NCI-H510A (cell line): Measurements from ENCODE around the gene ZNRF2.
"Not testable (repeated sequence)": the region's sequence is repeated elsewhere in the genome, so short reads cannot be mapped to it uniquely, and the experiment has no call there.

Source experiments
- DNase-seq: peaks from one replicate; lab custom pipeline; 2025; lab: John Stamatoyannopoulos, UW

ZNRF2 gene

DNA sequence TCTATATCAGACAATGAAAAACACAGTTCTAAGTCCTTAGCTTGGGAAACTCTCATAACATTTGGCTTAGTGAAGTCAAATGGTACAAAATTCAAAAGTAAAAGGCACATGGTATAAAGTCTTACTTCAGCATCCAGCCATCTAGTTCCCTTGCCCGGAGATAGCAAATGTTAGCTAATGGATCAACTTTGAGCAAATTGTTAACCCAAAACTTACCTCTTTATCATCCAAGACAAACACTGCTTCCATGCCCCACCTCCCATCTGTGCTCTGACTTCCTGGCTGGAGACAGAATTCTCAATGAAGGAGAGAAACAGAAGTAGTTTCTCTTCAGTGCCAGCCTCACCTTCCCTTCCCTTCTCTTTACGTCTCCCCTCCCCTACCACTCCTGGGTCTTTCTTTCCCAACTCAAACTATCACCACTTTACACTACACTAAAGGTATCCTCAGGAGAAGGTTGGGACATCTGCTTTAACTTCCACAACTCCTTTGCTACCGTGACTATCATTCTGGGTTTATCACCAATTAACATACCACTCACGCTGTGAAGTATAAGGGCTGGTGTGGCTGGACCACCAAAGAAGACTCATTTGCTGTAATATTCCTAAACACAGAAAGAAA is 21.2 kb upstream of the ZNRF2 start:
- DNase-seq, result no peak

DNA sequence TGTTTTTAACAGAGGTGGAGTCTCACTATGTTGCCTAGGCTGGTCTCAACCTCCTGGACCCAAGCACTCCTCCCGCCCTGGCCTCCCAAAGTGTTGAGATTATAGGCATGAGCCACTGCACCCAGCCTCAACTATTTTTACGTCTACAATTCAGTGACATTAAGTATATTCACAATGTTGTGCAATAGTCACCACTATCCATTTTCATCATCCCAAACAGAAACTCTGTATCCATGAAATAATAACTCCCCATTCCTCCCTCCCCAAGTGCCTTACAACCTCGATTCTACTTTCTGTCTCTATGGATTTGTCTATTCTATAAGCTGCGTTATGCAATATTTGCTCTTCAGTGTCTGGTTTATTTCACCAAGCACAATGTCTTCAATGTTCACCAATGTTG is 20.3 kb upstream of the ZNRF2 start:
- no peak for DNase-seq

DNA sequence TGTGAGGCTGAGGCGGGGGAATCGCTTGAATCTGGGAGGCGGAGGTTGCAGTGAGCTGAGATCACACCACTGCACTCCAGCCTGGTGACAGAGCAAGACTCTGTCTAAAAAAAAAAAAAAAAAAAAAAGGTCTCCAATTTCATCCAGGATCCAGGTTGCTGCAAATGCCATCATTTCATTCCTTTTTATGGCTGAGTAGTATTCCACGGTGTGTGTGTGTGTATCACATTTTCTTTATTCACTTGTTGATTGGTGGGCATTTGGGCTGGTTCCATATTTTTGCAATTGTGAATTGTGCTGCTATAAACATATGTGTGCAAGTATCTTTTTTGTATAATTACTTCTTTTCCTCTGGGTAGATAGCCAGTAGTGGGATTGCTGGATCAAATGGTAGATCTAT is 19.2 kb upstream of the ZNRF2 start:
- not testable (repeated sequence) for DNase-seq

DNA sequence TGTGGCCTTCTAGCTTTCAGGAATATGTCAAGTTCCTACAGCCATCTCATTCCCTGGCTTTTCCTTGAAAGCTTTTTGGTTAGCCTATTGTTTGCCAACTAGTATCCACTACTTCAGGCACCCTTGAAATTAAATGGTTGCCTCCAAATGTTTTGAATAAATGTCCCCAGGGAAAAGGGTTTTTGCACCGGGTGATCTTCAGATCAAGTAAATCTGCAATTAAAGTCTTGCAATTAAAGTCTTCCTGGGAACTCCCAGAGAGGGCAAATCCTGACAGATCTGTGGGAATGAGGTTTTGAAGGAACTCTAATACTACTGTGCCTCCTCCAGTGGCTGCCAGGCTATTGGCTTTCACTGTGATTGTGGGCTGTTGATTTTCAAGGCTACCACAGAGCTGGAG is 17.7 kb upstream of the ZNRF2 start:
- DNase-seq, result no peak

DNA sequence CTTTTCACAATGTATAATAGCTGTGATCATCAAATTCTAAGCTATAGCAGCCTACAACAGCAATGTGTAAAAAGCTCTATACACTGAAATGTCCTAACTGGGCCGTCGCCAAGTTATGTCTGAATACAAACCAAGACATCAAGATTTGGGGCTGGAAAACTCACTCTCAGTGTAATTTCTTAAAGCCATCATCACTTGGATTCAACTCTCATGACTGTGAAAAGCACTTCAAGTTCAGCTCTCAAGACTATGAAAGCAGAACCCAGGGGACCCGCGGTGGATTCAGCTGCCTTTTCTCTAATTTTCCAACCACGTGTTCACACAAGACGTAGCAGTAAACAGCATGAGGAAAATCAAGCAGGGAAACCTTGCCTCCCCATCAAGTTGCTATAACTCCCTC is 15.8 kb upstream of the ZNRF2 start:
- DNase-seq, result no peak

DNA sequence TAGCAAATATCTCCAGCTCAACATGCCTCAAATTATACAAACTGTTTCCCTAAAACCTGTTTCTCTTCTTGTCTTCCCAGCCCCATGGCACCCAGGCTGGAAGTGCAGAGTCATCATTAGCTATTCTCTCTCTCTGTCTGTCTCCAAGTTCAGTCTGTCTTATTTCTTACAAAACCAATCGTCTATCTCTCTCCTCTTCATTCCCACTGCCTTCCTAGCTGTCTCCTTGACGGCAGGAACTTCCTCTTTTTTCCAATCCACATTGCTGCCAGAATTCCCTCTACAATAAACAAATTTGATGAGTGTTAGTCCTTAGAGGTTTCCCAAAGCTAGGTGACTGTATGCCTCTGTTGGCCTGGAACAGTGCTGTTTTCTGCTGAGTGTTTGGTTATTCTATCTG is 14.9 kb upstream of the ZNRF2 start:
- DNase-seq, result no peak

DNA sequence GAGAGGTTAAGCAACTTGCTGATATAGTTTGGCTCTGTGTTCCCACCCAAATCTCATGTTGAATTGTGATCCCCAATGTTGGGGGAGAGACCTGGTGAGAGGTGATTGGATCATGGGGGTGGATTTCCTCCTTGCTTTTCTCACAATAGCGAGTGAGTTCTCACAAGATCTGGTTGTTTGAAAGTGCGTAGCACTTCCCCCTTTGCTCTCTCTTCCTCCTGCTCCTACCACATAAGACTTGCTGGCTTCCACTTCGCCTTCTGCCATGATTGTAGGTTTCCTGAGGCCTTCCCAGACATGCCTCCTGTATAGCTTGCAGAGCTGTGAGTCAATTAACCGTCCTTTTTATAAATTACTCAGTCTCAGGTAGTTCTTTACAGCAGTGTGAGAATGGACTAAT is 13.5 kb upstream of the ZNRF2 start:
- no peak for DNase-seq

DNA sequence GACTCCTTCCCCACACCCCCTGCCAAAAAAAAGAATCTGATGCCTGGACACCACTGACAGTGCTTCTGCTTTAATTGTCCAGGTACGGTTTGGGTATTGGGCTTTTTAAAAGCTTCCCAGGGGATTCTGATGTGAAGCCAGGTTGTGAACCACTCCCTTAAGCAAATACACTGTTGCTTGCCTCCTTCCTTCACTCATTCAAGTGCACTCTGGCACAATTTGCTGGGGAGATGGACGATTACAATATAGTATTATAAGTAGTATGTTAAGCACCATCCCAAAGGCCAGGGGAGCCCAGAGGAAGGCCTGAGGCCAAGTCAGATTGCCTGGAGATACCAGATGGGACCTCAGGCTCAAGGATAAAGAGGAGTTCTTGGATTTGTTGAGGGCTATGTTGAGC is 12.3 kb upstream of the ZNRF2 start:
- DNase-seq, result no peak

DNA sequence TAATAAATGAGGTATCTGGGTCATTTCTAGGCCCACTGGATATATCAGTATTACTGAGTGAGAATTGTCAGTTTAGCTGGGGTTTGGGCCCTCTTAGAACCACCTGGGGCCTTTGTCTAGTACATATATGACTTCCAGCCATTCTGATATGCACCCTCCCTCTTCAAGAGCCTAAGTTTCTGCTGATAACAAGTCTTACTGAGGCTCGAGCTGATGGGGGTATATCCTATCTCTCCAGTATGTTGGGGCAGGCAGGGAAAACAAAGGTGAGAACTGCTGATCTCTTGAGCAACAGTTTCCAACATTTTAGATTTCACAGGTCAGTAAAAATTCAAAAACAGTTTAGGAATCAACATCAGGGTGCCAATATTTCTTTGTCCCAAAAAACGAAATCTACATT is 10.8 kb upstream of the ZNRF2 start:
- no peak for DNase-seq

DNA sequence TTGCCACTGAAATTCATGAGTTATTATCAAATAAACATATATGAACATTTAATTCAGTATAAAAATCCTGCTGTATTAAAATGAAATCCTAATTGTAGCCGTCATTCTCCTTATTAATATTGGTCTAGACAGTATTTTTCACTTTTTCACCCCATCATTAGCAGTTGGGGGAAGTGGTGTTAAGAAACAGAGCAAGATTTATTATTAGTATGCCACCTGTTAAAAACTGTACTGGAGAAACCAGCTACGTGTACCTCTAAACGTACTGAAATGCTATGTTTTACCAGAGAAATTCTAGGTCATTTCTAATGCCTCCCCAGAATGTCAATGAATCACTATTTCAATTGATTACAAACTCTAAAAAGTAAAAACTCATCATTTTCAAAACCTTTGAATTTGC is 9.8 kb upstream of the ZNRF2 start:
- DNase-seq, result no peak

DNA sequence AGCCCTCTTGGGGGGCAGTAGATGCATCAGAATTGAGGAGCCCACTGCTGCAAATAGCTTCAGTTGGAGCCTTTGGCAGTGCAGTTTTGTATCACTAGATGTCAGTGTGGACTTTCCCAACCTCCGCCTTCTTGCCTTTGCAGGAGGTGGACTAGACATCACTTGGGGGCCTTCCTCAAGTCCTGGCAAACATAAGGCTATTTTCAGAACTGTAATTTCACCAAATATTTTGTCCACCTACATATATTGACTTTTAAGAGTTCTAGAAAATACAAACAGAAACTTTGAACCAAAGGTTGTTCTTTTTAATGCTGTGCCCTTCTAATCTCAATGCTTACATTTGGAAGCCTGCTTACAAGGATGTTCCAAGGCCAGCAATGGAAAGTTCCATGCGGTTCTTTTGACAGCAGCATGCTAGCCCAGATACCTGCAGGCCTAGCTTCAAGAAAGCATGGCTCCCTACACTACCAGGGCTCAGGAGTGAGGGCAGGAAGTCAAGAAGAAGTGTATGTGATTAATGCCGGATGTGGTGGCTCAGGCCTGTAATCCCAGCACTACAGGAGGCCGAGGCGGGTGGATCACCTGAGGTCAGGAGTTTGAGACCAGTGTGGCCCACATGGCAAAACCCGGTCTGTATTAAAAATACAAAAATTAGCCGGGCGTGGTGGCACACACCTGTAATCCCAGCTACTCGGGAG is 8.0 kb upstream of the ZNRF2 start:
- no peak for DNase-seq

DNA sequence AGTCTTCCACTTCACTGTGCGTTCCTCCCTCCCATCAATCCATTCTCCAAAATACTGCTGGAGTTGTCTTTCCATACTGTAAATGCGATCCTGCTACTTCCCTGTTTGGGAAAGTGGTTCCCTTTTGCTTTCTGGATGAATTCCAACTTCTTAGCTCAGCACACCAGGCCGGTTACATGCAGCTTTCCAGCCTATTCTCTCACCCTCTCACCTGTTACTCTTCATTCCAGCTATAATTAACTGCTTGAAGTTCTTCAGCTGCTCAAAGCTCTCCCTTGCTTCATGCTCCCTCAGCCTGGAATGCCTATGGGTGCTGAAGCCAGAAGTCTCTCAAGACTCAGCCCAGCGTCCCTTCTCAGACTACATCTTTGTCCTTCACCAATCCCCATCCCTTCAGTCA is 6.0 kb upstream of the ZNRF2 start:
- peak; percentile 18 for DNase-seq

DNA sequence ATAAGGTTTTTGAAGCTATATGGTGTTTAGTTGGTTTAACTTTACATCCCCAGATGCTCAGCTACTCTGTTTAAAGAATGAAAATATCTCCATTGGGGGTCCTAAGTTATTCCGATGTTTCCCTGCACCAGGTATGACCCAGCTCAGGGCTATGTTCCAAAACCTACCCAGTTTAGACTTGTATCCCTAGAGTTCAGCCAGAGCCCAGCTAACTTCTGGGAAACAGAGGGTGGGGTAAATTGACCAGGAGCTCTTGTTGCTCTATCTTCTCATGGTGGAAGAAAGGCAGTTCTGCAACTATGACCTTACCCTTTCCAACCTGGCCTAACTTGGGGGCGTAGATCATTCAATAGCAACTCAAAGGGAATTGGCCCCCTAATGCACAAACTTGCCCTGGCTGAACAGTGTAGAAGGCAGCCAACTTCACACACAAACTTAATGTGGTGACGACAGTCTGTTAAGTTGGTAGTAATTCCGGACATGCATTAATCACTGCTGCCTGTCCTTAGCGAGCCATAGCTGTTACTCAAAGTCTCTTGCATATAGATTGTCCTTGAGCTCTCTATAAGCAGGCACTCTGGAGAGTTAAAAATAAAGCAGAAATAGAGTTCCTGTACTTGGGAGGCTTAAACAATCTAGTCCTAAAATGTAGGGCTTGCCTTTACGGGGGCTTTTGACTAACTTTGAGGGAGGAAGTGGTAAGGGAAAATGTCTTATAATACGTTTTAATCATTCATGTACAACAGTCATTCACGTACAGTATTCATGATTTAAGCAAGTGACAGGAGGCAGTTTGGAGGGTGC is 5.3 kb upstream of the ZNRF2 start:
- no peak for DNase-seq

DNA sequence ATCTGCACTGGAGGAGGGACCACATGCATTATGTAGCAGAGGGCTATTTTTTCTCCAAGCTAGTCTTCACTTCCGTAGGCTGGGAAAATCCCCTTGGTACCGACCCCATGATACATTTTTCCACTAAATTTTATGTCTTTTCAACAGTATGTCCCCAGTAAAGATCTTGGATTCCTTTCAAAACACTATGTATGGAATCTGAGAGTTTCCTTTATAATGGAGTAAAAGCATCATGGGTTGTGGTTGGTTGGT is 4.8 kb upstream of the ZNRF2 start:
- DNase-seq, result no peak

DNA sequence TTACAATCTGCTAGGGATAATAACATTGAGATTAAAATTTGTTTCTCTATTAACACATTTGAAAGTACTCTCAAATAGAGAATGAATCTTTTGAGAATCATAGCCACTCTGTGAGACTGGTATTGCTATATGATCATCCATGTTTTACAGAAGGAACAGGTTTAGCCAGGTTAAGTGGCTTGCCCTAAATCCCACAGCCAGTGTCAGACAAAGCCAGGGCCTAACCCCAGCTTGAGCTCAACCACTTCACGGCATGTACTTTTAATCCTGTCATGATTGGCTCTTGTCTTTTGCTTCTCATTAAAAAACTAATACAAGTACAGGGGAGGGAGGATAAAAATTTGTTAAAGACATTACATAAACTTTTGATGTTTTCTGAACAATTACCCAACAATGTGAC is 3.8 kb upstream of the ZNRF2 start:
- peak; percentile 49 for DNase-seq

DNA sequence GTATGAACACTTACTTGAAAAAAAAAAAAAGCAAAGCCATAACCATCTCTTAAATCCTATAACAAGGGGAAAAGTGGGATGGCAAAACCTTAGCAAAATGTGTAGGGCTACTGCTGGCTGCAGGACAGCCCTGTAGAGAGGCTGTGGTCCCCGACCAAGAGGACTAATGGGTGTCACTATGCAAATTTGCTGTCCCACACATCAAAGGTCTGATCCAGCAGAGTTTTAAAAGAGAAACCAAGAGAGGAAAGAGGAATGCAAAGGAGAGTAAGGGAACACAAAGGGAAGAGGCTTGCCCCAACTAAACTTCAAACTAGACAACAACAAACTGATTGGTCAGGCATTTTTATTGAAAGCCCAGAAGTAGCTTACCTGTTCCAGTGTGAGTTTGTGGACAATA is 3.1 kb upstream of the ZNRF2 start:
- no peak for DNase-seq

DNA sequence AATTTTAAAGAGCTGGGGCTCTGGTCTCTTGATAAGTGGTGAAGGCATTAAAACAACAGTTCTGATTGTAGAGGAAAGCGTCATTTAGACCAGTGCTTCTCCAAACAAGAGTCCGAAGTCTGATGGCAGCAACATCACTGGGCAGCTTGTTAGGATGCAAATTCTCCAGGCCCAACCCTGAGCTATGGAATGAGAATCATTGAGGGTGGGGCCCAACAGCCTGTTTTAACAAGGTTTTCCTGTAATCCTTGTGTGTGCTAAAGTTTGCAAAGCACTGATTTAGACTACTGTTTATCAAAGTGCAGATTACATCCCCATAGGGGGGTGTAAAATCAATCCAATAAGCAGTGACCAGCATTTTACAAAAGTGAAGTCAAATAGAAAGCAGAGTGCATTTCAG is 2.6 kb upstream of the ZNRF2 start:
- DNase-seq, result no peak

DNA sequence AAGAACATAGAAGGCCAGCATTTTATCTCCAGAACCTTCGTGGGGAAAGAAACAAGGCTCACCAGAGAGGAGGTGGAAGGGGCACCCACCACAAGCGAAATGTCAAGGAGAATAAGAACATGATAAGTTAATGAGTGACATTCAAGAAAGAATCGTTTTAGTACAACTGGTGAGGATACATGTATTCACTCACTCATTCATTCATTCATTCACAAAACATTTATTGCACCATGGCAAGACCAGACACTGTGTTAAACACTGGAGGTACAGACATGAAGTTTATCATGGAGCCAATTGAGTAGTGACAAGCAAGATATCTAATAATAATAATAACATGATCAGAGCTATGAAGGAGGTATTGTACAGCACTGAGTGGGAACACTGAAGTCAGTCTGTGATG is 1.7 kb upstream of the ZNRF2 start:
- DNase-seq, result no peak

DNA sequence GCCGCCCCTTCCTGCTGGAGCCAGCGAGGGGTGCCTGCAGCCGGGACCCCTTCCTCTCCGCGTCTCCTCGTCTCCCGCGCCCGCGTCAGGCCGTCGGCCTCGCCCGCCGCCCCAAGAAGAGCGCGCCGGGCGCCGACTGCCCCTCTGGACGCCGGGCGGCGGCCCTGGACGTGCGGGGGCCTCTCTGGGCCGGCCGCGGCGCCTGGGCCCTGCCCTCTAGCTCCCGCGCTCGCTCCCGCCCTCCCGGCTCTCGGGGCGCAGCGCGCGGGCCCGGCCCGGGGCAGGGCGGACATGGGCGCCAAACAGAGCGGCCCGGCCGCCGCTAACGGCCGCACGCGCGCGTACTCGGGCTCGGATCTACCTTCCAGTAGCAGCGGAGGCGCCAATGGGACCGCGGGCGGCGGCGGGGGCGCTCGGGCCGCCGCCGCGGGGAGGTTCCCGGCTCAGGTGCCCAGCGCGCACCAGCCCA is 704 bp downstream of the ZNRF2 start:
- DNase-seq, result peak; percentile 48

DNA sequence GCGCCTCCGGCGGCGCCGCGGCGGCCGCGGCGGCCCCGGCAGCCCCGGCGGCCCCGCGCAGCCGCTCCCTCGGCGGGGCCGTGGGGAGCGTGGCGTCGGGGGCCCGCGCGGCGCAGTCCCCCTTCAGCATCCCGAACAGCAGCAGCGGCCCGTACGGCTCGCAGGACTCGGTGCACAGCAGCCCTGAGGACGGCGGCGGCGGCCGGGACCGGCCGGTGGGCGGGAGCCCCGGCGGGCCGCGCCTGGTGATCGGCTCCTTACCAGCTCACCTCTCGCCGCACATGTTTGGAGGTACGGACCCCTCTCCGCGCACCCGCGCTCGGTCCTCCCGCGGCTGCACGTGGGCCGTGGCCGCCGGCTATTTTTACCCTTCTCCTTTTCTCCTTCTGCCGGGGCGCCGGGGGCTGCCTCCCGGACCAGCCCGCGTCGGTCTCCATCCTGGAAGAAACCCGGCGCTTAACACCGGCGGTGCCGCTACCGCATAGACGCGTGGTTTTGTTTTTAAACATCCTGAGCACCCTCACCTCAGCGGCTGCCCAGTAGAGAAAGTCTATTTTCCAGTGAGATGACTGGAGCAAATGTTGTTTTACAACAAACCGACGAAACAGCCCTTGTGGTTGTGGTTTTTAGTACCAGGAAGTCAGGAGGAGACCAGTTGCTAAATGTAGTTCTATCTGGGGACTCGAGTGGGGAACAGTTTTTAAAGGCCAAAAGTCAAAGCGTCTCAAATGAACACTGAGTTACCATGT is 1.3 kb downstream of the ZNRF2 start:
- peak; percentile 12 for DNase-seq

DNA sequence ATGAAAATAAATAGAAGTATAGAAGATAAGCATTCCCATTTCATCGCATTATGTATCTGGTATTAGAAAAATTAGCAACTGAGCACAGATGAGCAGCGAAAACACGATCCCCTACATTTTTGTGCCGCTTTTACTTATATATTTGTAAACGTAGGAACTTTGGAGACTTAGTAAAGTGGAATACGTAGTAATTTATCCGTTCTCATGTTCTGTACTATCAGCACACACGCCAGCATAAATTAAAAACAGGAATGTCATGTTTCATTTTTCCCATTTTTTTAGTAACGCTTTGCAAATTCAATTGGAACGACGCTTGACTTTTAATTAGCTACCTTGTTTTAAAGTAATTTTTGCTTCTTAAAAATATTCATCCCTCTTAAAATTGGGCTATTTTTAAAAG is 2.4 kb downstream of the ZNRF2 start:
- DNase-seq, result no peak

DNA sequence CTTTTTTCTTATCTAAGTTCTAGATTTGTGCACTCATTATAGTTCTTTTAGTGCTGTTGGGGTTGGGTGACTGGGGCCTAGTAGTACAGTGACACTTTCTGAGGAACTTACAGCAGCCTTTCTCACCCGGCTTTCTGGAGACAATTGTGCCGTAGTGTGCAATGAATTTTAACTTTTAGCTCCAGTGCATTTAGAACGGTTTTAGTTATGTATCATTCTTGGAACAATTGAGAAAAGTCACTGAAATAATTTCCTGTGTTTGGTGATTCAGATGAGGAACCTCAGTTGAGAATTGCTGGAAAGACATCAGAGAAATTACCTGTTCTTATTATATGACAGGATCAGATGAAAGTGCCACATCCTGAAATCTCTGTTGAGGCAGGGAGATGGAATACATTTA is 3.2 kb downstream of the ZNRF2 start:
- DNase-seq, result not testable (repeated sequence)

DNA sequence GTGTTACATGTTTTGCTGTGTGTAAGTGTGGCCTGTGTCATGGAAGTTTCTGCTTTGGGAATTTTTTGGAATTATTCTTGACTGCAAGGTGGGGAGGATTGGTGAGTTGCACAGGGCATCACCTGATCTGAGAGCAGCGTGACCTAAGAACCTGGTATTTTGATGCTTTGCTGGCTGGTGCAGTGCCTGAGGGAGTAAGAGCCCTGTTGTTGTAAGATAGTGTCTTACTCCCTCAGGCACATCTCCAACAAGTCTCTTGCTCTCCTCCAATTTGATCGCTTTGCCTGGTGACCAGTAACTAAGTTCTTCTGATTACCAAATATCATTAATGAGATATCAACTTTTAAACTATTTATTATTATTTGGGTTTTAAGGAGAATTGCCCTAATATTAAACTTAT is 5.2 kb downstream of the ZNRF2 start:
- not testable (repeated sequence) for DNase-seq
